22Rv1 (cell line): ENCODE results near the gene SLC39A2.

ENCODE experiments used
- CTCF ChIP-seq: fragments of 450-650 bp; IDR thresholded peaks from 2 replicates; pipeline ENCODE4 v1.5.1; 2017; ENCODE audit warnings: mild to moderate bottlenecking
- ZFX ChIP-seq: fragments of 450-650 bp; IDR thresholded peaks from 2 replicates; pipeline ENCODE4 v1.6.1; 2017; ENCODE audit warnings: antibody characterized with exemption, borderline replicate concordance

- TF ChIP-seq CTCF (peak; percentile 95), ZFX (no peak)
These were observed 15.7 kb downstream of the SLC39A2 start for GRCh38 chr14:21014761-21015190.
